NCI-H526 treated with DMSO at 0.1 percent for 48 hours (cell line): ENCODE results near the gene PHACTR1.

Experiments
- DNase-seq: peaks from one replicate; lab custom pipeline; 2025; lab: John Stamatoyannopoulos, UW

PHACTR1 gene

DNA sequence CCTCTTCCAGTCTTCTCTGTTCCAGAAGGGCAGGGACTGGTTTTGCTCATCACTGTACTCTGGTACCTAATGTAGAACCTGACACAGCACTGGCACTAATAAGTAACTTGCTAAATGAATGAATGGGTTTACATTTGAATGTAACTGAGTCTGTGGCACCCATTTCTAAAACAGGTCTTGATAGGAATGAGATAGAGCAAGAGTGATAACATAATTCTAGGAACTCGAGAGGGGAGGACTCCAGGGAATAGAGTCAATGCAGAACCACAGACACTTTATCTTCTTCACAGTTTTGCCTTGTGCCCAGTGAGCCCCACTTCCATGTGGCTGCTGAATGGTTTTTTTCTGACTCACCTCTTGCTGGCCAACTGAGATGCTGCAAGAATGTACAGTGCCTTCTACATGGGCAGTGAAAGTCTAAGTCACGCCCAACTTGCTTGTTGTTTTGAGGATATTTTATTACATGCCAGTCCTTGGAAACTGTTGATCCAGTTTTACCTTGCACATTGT is 550.6 kb downstream of the PHACTR1 start:
- DNase-seq, result no peak

DNA sequence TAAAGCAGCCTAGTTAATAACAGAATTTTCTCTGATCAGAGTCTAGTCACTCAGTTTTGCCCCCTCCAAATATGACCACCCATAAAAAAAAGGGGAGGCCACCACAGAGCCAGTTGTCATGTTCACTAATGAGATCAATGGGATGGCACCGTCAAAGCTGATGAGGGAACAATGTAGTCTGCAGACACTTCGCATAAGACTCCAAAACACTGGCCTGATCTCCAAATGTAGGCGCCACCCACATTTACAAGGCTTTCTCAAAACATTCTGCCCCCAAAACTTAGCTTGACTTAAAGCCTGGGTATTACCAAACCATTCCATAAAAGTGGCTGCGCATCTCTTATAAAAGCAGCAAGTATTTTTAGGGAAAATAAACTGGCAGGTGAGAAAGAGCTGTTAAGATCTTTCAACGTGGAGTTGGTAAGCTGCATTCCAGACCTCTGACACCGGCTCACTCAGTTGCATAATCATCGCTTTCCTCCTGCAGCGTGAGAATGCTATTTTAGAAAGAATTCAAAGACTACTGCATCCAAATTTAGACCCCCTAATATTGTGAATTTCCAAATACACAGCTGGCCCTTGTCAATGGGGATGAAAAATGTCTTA is 552.4 kb downstream of the PHACTR1 start:
- DNase-seq, result no peak

- DNase-seq, result no peak
Observed at GRCh38 chr6:13272131-13273046, 555.8 kb downstream of the PHACTR1 start.

DNA sequence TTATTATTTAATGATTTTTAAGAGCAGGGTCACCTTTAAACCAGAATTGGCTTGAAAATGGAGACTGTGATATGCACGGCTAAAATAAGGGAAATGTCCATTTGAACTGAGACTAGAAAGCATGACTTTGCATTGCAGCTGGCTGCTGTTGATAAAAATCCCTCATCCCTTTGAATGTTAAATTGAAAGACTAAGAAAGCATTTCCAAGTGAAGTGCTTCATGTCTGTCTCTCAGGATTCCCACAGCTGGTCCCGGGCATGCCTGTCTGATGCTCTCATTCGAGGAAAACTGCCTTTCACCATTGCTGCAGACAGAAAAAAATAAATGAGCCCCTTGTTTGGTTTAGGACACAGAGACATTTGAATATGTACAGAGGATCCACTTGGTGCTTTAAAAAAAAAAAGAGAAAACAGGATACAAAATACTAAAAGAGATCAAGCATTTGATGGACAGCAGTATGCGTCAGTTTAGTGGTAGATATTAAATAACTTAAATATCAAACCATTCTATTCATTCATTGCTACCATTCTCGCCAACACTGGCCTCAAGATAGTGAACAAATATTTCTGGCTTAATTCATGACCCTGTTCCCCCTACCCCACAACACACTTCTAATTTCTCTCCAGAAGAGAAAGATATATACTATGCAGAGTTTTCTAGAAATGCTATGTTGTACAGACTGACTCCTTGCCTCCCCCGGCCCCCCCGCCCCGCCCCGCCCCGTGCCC is 556.8 kb downstream of the PHACTR1 start:
- DNase-seq, result no peak

DNA sequence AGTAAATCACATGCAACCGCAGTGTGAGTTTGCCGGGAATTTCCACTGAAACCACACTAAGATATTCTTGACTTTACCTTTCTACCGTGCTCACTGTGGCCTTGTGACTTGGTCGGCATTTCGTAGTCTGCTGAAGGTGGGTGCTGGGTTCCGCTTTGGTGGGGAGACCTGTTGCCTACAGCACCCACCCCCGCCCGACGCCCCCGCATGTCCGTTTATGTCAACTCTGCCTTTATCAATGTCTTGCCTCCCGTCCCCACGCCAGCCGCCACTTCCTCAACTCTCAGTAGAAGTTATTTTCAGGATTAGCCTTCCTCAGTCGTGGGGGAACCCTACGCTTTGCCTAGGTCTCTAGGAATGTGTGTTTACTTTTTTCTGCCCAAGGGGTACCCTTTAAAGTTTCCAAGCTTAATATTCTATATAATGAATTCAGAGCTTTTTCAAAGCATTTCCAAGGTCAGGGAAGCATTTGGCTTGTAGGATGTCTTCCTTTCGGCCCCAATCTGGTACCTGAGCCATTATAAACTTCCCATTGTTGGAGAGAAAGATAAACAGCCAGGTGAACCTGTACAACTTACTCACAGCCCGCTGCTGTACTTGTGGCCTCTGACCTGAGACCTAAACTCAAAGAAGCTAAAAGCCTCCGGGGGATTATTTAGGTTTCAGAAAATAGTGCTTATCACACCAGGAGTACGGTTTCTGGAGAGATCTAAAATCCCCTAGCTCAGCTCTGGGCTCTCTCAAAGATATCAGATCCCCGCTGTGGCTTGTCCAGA is 557.6 kb downstream of the PHACTR1 start:
- no peak for DNase-seq

- no peak for DNase-seq
Observed at GRCh38 chr6:13274707-13275434, 558.3 kb downstream of the PHACTR1 start.

GRCh38 chr6:13275435-13275989 is 558.9 kb downstream of the PHACTR1 start:
- no peak for DNase-seq

- no peak for DNase-seq
Observed at GRCh38 chr6:13277231-13277630, 560.7 kb downstream of the PHACTR1 start.

DNA sequence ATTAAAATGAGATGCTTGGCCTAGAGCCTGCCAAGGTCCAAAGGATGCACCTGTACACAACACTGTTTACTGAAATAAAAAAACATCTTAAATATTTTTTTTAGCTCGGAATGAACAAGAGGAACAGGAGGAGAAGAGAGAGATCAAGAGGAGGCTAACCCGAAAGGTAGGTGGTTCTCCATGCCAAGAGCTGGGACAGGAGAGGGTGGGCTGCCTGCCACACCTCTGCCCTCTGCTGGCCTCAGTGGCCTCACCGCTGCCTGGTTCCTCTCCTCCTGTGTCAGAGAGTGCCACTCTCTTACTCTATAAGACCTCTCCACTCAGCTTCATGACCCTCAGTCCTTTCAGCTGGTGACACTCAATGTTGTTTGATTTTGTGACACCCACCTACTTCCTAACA is 561.6 kb downstream of the PHACTR1 start:
- no peak for DNase-seq

DNA sequence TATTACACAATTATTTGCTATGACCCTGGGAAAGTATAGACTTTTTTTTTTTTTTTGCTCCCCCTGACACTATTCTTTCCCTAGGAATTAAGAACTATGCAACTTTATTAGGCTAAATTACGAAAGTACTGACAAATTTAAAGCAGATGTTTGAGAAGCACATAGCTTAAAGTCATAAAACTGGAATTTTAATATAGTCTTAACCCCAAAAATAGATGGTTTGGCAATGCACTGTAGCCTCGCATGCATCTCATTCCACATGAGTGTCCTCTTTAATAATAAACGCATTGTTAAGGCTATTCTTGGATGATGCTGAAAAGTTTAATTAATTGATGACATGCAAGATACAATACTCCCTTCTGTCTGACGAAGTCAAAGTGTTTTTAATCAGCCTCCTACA is 562.4 kb downstream of the PHACTR1 start:
- no peak for DNase-seq

GRCh38 chr6:13280254-13280653 is 563.7 kb downstream of the PHACTR1 start:
- DNase-seq, result no peak

DNA sequence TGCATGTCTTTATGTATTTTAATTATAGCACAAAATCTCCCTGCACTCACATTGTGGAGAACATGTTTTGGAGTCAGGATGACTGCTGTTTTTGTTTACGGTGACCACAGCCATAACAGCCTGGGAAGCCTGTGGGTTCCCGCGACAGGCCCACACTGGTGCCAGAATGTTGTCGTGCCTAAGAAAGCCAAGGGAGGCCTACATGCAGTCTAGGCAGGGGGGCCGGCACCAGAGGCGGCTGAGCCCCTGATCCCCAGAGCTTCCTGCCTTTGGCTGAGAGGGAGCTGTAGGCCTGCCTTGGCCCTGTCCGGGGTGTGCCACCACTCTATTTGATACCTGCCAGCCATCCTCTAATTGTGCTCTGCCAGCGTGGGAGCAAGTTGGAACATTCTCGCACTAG is 565.1 kb downstream of the PHACTR1 start:
- DNase-seq, result no peak

DNA sequence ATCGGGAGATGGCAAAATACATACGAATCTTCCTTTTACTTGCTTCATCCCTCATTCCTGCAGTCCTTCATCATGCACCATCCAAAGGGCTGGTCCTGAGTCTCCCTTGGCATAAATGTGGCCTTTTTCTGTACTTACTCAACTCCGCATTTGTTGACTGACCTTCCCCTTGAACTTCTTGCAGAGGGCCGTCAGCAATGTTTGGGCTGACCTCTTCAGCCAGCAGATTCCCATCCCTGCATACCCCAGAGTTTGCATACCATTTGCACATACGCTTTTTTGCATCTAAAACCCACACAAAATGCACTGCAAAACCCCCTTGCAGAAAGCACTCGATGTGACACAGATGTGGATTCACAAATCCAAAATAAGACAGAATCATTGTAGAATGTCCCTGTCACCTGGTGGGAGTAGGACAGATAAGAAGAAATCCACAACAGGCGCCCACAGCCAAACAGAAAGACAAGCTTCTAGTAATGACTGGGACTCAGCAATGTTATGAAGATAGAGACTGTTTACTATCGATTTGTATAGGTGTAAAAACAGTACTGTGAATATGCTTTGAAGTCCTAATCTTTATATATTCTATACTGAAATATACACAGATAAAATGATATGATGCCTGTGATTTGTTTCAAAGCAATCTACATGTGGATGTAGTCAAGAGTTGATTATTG is 566.0 kb downstream of the PHACTR1 start:
- DNase-seq, result peak; percentile 28

DNA sequence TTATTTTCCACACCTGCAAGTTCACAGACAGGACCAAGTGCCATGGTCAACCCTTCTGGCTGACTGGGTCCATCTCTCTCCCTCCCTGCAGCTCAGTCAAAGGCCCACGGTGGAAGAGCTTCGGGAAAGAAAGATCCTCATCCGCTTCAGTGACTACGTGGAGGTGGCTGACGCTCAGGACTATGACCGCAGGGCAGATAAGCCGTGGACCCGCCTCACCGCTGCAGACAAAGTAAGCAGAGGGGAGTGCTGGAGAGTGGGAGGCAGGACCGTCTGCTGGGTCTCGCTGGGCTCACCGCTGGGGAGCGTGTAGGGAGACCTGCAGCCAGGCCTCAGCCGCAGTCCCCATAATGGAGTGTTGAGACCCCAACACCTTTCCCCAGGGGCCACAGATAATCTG is 566.8 kb downstream of the PHACTR1 start:
- no peak for DNase-seq

DNA sequence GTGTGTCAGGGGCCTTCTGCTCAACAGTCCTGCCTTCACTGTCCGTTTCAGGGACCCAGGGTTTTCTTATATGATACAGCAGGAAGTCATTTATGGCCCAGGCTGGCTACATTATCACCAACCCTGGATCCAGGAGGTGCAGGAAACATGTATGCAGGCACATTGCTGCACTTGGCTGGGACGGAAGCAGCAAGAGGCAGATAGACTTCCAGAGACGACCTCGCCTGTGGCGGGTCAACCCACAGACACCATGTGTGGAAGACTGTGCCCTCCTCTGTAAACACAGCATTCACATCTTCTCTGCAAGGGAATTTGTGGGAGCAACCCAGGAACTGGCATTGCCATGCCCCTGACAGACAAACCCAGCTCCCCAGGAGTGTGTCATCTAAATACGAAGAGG is 568.1 kb downstream of the PHACTR1 start:
- no peak for DNase-seq

DNA sequence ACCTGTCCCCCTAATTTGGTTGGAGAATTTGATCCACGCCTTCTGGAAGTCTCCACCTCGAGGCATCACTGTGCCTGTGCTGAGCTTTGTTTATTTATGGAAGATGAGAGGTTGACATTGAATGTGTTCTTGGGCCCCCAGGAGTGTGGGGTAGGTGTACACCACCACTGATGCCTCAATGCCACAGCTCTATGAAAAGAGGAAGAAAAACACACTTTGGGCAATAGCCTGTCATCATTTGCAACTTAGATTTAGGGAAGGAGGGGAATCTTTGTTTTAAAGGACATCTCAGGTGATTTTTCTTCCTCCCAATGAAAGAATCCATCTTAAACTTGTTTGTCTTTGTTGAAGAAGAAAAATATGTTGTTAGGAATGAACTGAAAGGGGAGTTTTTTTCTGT is 569.1 kb downstream of the PHACTR1 start:
- no peak for DNase-seq

- no peak for DNase-seq
Observed at GRCh38 chr6:13286181-13286580, 569.6 kb downstream of the PHACTR1 start.

GRCh38 chr6:13287104-13287503 is 570.5 kb downstream of the PHACTR1 start:
- DNase-seq, result no peak

DNA sequence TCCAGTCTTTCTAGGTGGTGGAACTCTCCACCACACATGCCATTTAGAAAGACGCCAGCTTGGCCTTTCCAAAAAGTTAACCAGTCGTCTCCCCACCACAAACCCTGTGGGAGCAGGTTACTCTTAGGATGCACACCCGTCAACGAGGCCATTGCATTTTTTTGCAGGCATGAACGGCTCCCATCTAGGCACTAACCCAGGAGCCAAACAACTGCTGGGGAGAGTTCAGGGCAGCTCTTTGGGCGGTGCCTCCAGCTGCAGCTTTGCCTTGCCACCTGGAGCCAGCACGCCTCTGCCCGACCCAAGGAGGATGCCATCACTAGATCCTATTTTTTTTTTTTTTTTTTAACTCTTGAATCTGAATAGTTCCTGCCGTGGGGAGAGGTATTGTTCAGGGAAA is 571.9 kb downstream of the PHACTR1 start:
- no peak for DNase-seq

DNA sequence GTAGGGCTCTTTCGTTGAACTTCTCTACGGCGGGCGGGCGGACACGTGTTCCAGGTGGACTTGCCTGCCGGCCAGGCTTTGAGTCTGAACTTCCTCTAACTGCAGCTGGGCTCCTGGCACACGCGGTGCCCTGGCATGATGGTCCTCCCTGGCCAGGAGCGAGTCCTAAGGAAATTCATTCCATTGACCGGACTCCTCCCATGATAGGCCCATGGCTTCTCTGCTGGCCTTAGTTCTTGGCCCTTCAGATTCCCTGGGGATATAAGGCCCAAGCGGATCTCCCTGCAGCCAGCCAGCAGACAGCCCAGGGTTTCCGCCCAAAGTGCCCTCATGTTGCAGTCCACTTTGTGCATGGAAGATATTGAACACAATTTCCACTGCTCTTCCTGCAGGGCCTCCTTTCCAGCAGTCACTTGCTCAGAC is 572.4 kb downstream of the PHACTR1 start:
- DNase-seq, result no peak
